Measurements from ENCODE around the gene ITPRID2.

- TF ChIP-seq CTCF (IDR thresholded peaks at IDR 0.05; ENCODE audit: insufficient read depth, low read length, poor library complexity, severe bottlenecking) (no peak), EZH2phosphoT487 (conservative IDR thresholded peaks at IDR 0.05; ENCODE audit: low read length) (no peak)
Observed at GRCh38 chr2:181977661-181978350, 86.3 kb downstream of the ITPRID2 start.

All from SU-DHL-6 (cell line).